ENCODE measurements around the gene KLHL6. TPM values are rescaled to one million over a fixed set of nuclear protein-coding genes. Genes with fewer than 3 reads are reported as not detected.

KLHL6 gene
- total and polyA plus RNA-seq, 2 of the 8 experiments (the other 6 are each of a cell fraction or from before 2014, with no cell fraction given), result 0.05 TPM; not detected in 1

GRCh38 chr3:183513046-183513706 lies 42.3 kb downstream of the KLHL6 start:
- DNase-seq (ENCODE audit: low read depth in 1 of 2, low spot score in 2 of 2) (no peak), FAIRE-seq (no peak)
- Histone ChIP-seq H4K20me1 (replicated peaks in 1 of 2; ENCODE audit: control insufficient read depth in 1 of 2, insufficient read depth in 2 of 2, low read length in 2 of 2) (no peaks in the 10 kb centered on the region), H3K9ac (replicated peaks in 1 of 4; ENCODE audit: extremely low read depth in 1 of 4, low read depth in 3 of 4, low read length in 3 of 4) (no peak overlapping the region), H2BK15ac (ENCODE audit: low read length) (no peak overlapping the region), H3K79me2 (ENCODE audit: control insufficient read depth in 1 of 2, insufficient read depth in 2 of 2, low read length in 2 of 2) (no peaks in the 10 kb centered on the region), H3K4ac (replicated peaks; ENCODE audit: insufficient read length, low read depth, low read length) (no peak overlapping the region), H3K4me1 (replicated peaks in 1 of 4; ENCODE audit: control insufficient read depth in 3 of 4, insufficient read depth in 4 of 4, low read length in 3 of 4) (peaks cover 0 to 2% (median under 1%) of the 10 kb centered on the region in 4 experiments; a peak in 2 of 7 replicates), H3K27ac (ENCODE audit: low read depth, low read length) (no peak overlapping the region), H3K23me2 (ENCODE audit: low read depth, low read length) (no peaks in the 10 kb centered on the region), H3K56ac (replicated peaks; ENCODE audit: insufficient read length, low read depth, low read length) (no peak overlapping the region), H4K91ac (replicated peaks; ENCODE audit: insufficient read length, low read length) (no peak overlapping the region), H2BK12ac (ENCODE audit: low read depth, low read length) (no peak overlapping the region), H3K14ac (ENCODE audit: insufficient read length) (no peak overlapping the region), H3K4me2 (ENCODE audit: insufficient read depth in 1 of 2, low read depth in 2 of 2, low read length in 2 of 2) (no peak overlapping the region), H2AK5ac (ENCODE audit: low read depth, low read length) (no peak overlapping the region), H2BK20ac (ENCODE audit: low read length) (no peak overlapping the region), H2BK5ac (ENCODE audit: low read depth, low read length) (no peak overlapping the region), H3K4me3 (ENCODE audit: extremely low read depth in 1 of 4, insufficient read depth in 2 of 4, low read depth in 3 of 4, low read length in 4 of 4) (no peak overlapping the region), H3K36me3 (ENCODE audit: control insufficient read depth in 2 of 4, insufficient read depth in 4 of 4, low read length in 3 of 4) (no peaks in the 10 kb centered on the region), H2AFZ (ENCODE audit: low read length) (no peak overlapping the region), H3K9me3 (ENCODE audit: insufficient read depth in 2 of 2, low read depth in 1 of 2, low read length in 1 of 2) (no peaks in the 10 kb centered on the region), H4K5ac (ENCODE audit: insufficient read length, low read depth, low read length) (no peak overlapping the region), H3K79me1 (ENCODE audit: low read depth, low read length) (no peaks in the 10 kb centered on the region), H2BK120ac (replicated peaks; ENCODE audit: low read depth, low read length) (no peak overlapping the region), H3K27me3 (replicated peaks in 1 of 4; ENCODE audit: control insufficient read depth in 3 of 4, extremely low read depth in 1 of 4, insufficient read depth in 3 of 4, low read length in 3 of 4) (no peaks in the 10 kb centered on the region), H4K8ac (ENCODE audit: extremely low read depth, insufficient read depth, low read length) (no peak overlapping the region), H3K23ac (ENCODE audit: insufficient read length) (no peak overlapping the region), H3K18ac (ENCODE audit: extremely low read depth, low read length) (no peak overlapping the region)
- WGBS, 2 experiments (ENCODE audit: extremely low coverage in 1 of 2, insufficient coverage in 1 of 2, insufficient read length in 1 of 2, insufficient replicate concordance in 2 of 2, low coverage in 1 of 2, low lambda C conversion rate in 2 of 2, missing lambda C conversion rate in 1 of 2), result 88% methylated on average over 6 of the region's 6 CpGs; no CpG with 5 or more reads in 1 of the 2 experiments
- TF ChIP-seq RNF2 (IDR thresholded peaks at IDR 0.05; ENCODE audit: borderline replicate concordance, low read depth, low read length, missing control alignments, poor library complexity, severe bottlenecking), result no peak
- no peak for TF ChIP-seq POLR2A (IDR thresholded peaks at IDR 0.05; ENCODE audit: control extremely low read depth in 1 of 2, low read depth in 2 of 2, low read length in 2 of 2)
- no peak for TF ChIP-seq JUND (IDR thresholded peaks at IDR 0.05; ENCODE audit: low read length)
- TF ChIP-seq ATF3 (IDR thresholded peaks at IDR 0.05; ENCODE audit: insufficient read depth, low read depth, low read length), result no peak
- no peak for TF ChIP-seq ASH2L (IDR thresholded peaks at IDR 0.05; ENCODE audit: low read length)
- TF ChIP-seq RFX5 (IDR thresholded peaks at IDR 0.05; ENCODE audit: borderline replicate concordance, low read depth, low read length), result no peak
- TF ChIP-seq PHF8 (conservative IDR thresholded peaks at IDR 0.05; ENCODE audit: low read depth, low read length), result no peak
- no peak for TF ChIP-seq GABPA (IDR thresholded peaks at IDR 0.05; ENCODE audit: borderline replicate concordance, insufficient read depth, low read length)
- TF ChIP-seq RXRA (IDR thresholded peaks at IDR 0.05; ENCODE audit: insufficient read depth, low read depth, low read length), result no peak
- TF ChIP-seq POLR2AphosphoS5 (IDR thresholded peaks at IDR 0.05; ENCODE audit: low read depth, low read length), result no peak
- no peak for TF ChIP-seq KDM1A (IDR thresholded peaks at IDR 0.05; ENCODE audit: borderline replicate concordance, low read length)
- TF ChIP-seq RAD21 (IDR thresholded peaks at IDR 0.05 in 1 of 2, conservative IDR thresholded peaks at IDR 0.05 in 1 of 2; ENCODE audit: low read depth in 2 of 2, low read length in 2 of 2), result no peak
- ChIA-PET CTCF (ENCODE audit: partially characterized antibody) (interaction anchor here (0.6 to 2.6 kb wide), 5 partner anchors 20 to 607 kb away, joined by 3 to 11 read pairs (median 4); no protein-coding TSS in a partner anchor), POLR2A (ENCODE audit: partially characterized antibody) (no interaction called here)
